ENCODE results near the gene DHX34.
"Not testable (repeated sequence)": the region's sequence is repeated elsewhere in the genome, so short reads cannot be mapped to it uniquely, and the experiment has no call there.

DHX34 gene

DNA sequence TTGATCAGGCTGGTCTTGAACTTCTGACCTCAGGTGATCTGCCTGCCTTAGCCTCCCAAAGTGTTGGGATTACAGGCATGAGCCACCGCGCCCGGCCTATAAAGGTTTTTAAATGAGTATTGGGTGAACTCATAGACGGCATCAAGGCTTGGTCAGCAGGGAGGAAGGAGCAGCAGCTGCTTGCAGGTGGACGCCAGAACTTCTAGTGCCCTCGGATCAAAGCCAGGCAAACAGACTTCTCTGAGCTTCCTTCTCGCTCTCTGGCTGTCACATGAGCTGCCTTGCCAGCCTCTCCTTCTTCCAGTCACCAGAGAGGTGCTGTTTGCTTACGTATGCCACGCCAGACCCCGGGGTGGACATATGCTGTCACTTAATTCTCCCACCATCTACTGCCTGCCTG, 16.3 kb downstream of the DHX34 start:
- DNase-seq = peak in 1 of 2 experiments; percentile 3

DNA sequence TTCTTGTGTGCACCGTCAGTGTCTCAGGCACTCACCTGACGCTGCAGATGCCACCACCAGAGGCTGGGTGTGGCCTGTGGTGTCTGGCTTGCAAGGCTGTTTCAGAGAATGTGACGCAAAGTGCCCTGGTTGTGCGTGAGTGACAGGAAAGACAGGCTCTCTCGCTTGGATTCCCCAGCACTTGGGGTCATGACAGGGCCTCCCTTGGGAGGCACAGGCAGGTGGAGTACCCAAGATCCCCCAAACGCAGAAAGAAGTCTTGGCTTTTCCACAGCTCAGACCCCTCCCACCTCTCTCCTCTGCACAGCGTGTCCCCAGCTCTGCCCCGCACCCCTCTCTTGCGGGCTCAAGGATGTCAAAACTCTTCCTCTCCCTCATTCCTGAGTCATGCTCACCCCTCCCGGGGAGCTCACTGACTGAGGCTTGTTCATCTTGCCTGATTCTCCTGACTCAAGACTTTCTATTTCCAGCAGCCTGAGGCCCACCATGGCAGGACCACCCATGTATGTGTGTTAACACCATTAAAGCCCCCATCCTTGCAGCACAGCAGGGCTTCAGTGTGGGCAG, 21.0 kb downstream of the DHX34 start:
- no peak for DNase-seq

DNA sequence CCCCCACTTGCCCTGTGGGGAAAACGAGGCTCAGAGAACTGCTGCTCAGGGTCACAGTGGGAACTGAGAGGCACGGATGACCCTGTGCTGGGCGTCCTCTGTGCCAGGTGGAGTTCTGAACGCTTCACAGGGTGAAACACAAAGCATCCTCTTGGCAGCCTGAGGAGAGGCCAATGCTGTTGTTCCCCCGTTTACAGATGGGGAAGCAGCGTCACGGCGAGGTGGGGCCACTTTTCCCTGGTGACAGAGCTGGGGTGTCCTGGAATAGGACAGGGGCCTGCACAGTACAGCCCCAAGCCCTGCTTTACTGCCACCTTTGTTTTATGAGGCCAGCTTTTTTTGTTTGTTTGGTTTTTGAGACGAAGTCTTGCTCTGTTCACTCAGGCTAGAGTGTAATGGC, 22.1 kb downstream of the DHX34 start:
- DNase-seq = no peak

DNA sequence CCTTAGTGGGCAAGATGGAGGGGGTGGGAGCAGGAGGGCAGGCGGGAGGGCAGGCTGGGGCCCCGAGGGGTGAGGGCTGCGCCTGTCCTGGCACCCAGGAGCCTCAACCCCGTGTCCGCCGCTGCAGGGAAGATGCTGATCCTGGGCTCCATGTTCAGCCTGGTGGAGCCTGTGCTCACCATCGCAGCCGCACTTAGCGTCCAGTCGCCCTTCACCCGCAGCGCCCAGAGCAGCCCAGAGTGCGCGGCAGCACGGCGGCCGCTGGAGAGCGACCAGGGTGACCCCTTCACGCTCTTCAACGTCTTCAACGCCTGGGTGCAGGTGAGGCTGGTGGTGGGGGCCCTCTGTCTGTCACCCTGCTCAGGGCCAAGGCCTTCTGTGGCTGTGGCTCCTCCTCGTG, 23.5 kb downstream of the DHX34 start:
- no peak for DNase-seq

DNA sequence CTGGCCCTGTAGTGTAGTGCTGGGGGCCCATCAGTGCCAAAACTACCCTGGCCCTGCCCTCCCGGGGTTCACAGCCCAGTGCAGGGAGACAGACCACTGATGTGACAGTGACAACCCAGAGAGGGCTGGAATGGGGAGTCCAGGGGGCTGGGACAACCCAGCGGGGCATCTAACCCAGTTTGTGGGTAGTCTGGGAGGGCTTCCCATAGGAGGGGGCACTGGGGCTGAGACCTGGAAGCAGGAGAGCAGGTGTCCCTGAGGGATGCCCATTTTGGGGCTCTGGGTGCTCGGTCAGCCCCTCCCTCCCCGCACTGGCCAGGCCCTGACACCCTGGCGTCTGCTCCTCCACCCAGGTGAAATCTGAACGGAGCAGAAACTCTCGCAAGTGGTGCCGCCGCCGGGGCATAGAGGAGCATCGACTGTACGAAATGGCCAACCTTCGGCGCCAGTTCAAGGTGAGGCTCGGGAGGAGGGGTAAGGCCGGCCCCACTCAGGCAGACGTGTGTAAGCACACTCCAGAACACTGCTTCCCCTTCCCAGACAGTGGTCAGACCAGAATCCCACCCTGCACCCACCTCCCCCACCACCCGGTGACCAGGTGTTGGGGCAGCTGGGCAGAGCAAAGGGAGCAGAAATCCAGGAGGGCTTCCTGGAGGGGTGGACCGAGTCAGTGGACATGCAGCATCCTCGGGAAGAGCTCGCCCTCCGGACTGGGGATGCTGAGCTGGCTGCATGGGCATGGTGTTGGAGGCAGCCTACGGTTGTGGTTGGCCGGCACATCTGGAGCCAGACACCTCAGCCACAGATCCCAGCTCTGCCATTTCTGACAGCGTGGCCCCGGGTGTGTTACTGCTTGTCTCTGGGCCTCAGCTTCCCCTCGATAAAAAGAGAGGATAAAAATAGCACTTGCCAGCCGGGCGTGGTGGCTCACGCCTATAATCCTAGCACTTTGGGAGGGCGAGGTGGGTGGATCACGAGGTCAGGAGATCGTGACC, 24.4 kb downstream of the DHX34 start:
- no peak for DNase-seq

DNA sequence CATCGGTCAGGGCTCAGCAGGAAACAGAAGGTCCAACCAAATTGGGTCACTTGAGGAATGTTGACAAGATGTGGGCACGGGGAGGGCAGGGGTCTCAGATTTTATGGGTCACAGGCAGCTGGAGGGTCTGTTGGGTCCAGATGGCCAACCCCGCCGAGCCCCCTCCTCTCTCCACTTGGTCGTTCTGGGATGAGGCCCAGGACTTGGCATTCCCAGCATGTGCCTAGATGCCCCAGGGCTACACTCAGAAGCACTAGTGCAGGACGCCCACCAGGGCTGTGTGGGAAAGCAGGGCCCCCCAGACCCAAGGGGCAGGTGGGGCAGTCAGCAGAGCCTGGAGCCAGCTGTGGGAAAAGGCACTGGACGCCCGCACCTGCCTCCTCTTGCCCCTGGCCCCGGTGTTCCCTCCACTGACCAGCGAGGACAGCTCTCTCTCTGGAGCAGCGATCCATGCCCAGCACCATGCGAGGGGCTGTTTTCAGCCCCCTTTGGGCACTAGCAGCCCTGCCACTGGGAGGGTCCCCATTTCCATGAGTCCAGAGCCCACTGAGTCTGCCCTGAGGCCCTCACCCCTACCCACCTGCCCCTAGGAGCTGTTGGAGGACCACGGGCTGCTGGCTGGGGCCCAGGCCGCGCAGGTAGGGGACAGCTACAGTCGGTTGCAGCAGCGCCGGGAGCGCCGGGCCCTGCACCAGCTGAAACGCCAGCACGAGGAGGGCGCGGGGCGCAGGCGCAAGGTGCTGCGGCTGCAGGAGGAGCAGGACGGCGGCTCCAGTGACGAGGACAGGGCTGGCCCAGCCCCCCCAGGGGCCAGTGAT, 26.0 kb downstream of the DHX34 start:
- DNase-seq = no peak

DNA sequence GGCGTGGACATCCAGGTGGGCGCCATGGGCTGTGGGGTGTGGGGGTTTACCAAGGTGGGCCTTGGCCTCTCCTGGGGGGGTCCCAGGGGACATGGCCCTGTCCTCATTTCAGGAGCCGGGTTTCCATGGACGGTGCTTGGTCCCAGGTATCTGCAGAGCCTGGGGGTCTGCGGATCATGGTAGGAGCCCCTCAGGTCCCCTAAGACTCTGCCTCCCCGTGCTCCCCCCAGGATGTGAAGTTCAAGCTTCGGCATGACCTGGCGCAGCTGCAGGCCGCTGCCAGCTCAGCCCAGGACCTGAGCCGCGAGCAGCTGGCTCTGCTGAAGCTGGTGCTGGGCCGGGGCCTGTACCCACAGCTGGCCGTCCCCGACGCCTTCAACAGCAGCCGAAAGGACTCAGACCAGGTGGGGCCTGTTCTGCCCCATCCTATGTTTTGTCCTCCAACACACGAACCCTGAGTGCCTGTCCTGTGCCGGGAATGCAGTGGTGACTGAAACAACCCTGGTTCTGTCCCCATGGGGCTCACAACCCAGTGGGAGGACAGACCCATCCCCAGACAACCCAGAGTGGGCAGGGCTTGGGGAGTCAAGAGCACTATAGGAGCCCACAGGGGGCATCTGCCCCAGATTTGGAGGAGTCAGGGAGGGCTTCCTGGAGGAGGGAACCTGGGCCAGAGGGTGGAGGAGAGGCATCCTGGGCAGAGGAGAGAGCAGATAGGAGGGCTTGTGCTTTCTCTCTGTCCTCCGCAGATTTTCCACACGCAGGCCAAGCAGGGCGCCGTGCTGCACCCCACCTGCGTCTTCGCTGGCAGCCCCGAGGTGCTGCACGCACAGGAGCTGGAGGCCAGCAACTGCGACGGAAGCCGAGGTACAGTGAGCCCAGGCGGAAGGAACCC, 26.8 kb downstream of the DHX34 start:
- no peak for DNase-seq

DNA sequence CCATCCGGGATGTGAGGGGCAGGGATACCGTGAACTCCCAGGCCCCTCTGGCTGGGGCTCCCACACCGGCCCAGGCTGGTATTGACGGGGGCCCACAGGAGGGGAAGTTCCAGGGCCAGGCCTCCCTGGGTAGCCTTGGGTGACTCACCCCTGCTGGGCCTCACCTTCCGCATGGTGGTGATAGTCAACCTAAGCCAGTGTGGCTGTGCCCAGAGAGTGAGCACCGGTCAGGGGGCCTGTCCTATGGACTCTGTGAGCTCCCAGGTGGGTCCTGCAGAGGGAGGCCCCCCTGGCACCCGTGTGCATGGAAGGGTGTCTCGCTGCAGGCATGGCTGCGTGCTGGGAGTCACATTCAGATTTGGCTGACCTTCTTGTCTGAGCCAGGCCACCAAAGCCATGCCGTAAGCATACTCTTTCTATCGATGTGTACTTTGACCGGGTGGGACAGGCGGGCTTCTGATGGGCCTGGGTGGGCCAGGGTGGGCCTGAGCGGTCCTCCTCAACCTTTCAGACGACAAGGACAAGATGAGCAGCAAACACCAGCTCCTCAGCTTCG, 27.6 kb downstream of the DHX34 start:
- DNase-seq = no peak

DNA sequence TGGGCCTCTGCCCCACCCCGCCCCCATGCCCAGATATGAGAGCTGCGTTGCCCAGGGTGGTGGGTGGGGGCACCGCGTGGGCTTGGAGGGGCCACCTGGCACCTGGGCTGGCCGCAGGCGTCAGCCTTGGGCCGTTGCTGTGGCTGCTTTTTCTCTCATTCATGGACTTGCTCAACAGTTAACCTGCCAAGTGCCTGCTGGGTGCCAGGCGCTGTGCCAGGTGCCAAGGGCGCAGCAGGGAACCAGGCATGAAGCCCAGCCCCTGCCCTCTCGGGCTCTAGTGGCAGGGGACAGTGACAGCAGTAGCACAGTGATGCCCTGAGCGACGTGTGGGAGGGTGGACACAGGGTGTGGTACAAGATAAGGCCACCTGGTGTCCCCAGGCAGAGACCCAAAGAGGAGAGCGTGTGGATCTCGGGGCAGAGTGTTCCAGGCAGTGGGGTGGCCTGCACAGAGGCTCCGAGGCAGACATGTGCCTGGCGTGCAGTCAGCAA, 28.1 kb downstream of the DHX34 start:
- DNase-seq = peak in 1 of 2 experiments; percentile 56

DNA sequence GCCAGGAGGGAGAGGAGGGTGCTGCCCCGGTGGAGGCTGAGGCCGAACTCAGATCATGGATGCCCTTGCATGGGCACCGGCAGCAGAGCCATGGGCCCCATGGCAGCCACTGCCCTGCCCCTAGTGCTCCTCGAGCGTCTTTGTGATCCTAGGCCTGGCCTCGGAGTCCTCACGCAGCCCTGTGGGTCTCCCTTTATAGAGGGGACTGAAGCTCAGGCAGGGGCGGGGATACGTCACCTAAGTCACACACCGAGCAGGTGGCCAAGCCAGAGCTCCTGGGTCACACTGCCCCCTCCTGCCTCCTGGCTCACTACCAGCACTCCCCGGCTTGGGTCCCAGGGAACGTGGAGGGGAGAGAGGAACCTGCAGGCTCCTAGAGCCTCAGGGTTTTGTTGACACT, 28.7 kb downstream of the DHX34 start:
- DNase-seq = no peak

DNA sequence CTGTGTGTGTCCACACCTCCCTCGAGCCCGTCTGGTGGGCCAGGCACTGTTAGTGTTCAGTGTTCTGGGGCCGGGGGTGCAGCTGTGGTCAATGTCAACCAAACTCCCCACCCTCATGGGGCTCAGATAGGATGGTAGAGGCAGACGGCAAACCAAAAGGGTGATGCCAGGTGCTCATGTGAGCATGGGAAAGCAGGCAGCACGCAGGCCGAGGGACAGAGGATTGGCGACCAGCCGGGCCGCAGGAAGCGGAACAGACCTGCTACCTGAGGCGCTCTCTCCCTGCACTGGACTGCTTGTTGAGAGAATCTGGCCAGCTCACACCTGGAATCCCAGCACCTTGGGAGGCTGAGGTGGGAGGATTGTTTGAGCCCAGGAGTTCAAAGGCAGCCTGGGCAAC, 29.1 kb downstream of the DHX34 start:
- no peak for DNase-seq

DNA sequence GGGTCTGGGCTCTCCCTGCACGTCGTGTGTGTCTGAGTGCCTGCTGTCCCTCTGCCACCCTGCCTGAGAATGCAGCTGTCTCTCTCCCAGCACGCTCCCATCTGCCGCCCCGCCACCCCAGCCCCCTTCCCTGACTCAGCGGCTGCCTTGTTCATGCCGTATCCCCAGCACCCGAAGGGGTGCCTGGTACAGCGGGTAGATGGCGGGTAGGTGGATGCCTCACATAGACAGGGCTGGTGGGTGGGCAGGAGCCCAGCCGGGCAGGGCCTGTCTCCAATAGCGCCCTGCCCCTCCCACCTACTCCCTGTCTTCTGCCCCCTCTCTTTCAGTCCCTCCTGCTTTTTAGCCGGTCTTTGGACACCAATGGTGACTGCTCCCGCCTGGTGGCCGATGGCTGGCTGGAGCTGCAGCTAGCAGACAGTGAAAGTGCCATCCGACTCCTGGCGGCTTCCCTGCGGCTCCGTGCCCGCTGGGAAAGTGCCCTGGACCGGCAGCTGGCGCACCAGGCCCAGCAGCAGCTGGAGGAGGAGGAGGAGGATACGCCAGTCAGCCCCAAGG, 30.3 kb downstream of the DHX34 start:
- DNase-seq = no peak

DNA sequence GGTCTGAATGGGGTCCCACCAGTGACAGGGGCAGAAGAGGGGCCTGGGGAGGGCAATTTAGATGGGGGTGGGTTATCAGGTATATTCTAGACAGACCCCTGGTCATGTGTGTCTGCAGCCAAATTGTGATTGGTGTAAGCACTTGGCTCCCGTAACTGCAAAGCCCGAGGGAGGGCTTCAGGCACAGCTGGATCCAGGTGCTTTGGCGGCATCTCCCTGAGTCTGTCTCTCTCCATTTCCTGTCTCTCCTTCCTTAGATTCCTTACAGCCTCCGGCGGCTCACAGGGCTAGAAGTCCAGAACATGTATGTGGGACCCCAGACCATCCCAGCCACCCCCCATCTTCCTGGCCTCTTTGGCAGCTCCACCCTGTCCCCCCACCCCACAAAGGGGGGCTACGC, 31.4 kb downstream of the DHX34 start:
- DNase-seq = no peak

DNA sequence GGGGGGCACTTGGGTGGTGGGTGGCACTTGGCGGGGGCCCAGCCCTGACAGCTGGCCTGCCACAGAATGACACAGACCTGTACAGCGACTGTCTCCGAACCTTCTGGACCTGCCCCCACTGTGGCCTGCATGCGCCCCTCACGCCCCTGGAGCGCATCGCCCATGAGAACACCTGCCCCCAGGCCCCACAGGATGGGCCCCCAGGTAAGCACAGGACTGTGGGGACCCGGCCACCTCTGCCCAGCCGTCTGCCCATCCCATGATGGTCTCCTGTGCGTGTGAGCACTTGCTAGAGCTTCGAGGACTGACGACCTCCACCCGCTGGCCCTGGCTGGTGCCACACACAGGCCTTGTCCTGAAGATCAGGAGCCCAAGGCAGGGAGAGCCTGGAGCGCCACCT, 32.0 kb downstream of the DHX34 start:
- DNase-seq = no peak

DNA sequence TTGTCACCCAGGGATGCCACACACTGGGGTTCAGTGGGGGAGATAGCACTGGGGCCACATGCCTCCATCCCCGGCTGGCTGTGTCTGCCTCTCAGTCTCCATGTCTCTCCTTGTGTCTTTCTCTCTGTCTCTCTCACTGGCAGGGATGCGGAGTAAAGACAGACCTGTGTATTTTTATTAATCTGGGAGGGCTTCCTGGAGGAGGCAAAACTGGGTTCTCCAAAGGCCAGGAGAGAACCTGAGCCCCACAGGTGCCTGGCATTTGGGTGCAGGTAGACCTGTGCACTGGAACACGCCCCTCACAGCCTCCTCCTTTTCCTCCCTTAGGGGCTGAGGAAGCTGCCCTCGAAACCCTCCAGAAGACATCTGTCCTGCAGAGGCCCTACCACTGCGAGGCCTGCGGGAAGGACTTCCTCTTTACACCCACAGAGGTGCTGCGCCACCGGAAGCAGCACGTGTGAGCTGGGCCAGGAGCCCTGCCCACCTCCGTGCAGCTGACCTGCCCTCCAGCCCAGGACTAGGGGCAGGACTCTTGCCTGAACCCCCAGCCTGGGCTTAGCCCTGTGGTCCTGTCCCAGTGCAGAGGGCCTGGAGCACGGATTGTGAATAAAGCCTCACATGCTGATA, 32.7 kb downstream of the DHX34 start:
- DNase-seq = no peak

DNA sequence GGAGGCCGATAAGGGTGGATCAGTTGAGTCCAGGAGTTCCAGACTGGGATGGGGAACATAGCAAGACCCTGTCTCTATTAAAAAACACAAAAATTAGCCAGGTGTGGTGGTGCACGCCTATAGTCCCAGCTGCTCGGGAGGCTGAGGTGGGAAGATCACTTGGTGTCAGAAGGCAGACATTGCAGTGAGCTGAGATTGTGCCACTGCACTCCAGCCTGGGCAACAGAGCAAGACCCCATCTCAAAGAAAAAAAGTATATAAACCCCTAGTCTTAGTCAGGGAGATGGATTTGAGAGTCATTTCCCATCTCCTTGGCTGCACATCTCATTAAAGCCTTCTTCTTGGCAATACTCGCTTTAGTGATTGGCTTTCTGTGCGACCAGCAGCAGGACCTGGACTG, 34.8 kb downstream of the DHX34 start:
- DNase-seq = not testable (repeated sequence)

DNA sequence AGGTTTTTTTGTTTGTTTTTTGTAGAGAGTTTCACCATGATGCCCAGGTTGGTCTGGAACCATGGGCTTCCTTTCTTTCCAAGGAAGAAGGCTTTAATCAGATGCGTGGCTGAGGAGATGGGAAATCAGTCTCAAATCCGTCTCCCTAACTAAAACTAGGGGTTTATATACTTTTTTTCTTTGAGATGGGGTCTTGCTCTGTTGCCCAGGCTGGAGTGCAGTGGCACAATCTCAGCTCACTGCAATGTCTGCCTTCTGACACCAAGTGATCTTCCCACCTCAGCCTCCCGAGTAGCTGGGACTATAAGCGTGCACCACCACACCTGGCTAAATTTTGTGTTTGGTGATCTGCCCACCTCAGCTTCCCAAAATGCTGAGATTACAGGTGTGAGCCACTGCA, 35.4 kb downstream of the DHX34 start:
- not testable (repeated sequence) for DNase-seq

DNA sequence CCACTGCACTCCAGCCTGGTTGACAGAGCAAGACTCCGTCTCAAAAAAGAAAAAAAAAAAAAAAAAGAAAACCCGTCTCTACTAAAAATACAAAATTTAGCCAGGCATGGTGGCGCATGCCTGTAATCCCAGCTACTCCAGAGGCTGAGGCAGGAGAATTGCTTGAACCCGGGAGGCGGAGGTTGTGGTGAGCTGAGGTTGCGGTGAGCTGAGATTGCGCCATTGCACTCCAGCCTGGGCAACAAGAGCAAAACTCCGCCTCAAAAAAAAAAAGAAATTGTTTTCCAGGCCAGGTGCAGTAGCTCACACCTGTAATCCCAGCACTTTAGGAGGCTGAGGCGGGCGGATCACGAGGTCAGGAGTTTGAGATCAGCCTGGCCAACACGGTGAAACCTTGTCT, 37.5 kb downstream of the DHX34 start:
- DNase-seq = not testable (repeated sequence)

DNA sequence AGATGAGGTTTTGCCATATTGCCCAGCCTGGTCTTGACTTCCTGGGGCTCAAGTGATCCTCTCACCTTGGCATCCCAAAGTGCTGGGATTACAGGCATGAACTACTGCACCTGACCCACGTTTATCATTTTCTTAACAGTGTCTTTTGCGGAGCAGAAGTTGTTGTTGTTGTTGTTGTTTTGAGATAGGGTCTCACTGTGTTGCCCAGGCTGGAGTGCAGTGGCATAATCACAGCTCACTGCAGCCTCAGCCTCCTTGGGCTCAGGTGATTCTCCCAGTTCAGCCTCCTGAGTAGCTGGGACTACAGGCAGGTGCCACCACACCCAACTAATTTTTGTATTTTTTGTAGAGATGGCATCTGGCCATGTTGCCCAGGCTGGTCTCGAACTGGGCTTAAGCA, 38.5 kb downstream of the DHX34 start:
- not testable (repeated sequence) for DNase-seq

DNA sequence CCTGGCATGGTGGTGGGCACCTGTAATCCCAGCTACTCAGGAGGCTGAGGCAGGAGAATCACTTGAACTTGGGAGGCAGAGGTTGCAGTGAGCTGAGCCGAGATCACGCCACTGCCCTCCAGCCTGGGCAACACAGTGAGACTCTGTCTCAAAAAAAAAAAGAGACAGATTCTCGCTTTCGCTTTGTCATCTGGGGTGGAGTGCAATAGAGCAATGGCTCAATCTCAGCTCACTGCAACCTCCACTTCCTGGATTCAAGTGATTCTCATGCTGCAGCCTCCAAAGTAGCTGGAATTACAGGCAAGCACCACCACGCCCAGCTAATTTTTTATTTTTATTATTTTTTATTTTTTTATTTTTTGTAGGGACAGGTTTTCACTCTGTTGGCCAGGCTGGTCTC, 39.6 kb downstream of the DHX34 start:
- DNase-seq = not testable (repeated sequence)

DNA sequence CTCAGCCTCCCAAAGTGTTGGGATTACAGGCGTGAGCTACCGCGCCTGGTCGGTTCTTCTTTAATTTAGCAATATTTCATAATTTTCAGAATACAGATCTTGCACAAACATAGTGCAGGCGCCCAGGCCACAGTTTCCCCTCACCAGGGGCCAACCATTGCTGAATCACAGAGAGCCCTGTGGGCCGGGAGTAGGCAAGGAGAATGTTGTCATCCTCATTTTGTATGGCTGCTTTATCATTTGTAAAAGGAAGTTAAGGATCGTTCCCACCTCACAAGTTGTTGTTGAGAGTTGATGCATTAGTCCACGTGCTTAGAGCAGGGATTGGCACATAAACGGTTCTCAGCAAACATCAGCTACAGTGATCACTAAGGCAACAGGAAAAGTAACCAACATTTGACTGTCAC, 40.0 kb downstream of the DHX34 start:
- no peak for DNase-seq

Data from cerebellar nuclear complex (tissue), 1 donor.